DOHH2 (cell line): Measurements from ENCODE around the gene FADS6.

Experiments used
- CTCF ChIP-seq: fragments of 200-600 bp; sonication (generic); IDR thresholded peaks from one replicate; pipeline ENCODE4 v1.5.1; 2014; ENCODE audit warnings: antibody characterized with exemption, mild to moderate bottlenecking, low read depth, low read length; ENCODE audit not compliant: poor library complexity, severe bottlenecking
- EZH2phosphoT487 ChIP-seq: fragments of 200-600 bp; sonication (generic); IDR thresholded peaks from 2 replicates; pipeline ENCODE4 v1.6.1; 2017; ENCODE audit warnings: borderline replicate concordance, mild to moderate bottlenecking, antibody characterized with exemption, low read length, moderate library complexity, mixed read lengths

GRCh38 chr17:74859459-74860228, 33.8 kb downstream of the FADS6 start, which contains the start of gene GRIN2C:
- TF ChIP-seq CTCF (no peak), EZH2phosphoT487 (no peak)
